Endothelial cell of umbilical vein (primary cell): ENCODE measurements around the gene BAZ1B. TPM values are rescaled to one million over a fixed set of nuclear protein-coding genes. Genes with fewer than 3 reads are reported as not detected.
A peak's percentile ranks its signal among the peaks of the same experiment; 100 is the strongest.

Source experiments
- BruUV-seq: library from RNA; stranded (reverse); fragments of 400-500 nt; replicated peaks from 2 replicates; lab custom pipeline; 2021; lab: Mats Ljungman, UMichigan
- CTCF ChIA-PET: fragments of 300-600, 350-600 bp; sonication (Branson Sonifier 250); formaldehyde crosslinking; loops from one replicate; lab custom pipeline; 2021; ENCODE audit warnings: antibody characterized with exemption, inconsistent platforms; lab: Charles Lee
- POLR2A ChIA-PET: fragments of 300-600, 350-600 bp; sonication (Branson Sonifier 250); formaldehyde crosslinking; loops from one replicate; lab custom pipeline; 2021; ENCODE audit warnings: antibody characterized with exemption, inconsistent platforms; lab: Charles Lee
- DNase-seq: peaks from one replicate; pipeline ENCODE4 v3.0.0-alpha.2; 2011; ENCODE audit warnings: low read depth, low spot score
- FAIRE-seq: peaks from 2 replicates; lab custom pipeline; 2011; peaks lifted over from hg19 to GRCh38; lab: Jason Lieb, UNC
- H2AFZ ChIP-seq: 2 replicates; pipeline ENCODE4 v1.6.0; 2012; ENCODE audit warnings: low read depth, low read length, control low read depth, inconsistent platforms
- H3K27ac ChIP-seq: 2 replicates; pipeline ENCODE4 v1.5.1; 2011; ENCODE audit warnings: low read depth, mild to moderate bottlenecking, control low read depth, low read length, moderate library complexity; ENCODE audit not compliant: insufficient read depth
- H3K27me3 ChIP-seq, 2 experiments: 2 replicates each; pipeline versions ENCODE4 v1.6.0 to v1.6.1; 2011; ENCODE audit warnings: low read length in 2 of 2, mixed read lengths in 1 of 2; ENCODE audit not compliant: control insufficient read depth in 2 of 2, insufficient read depth in 2 of 2
- H3K36me3 ChIP-seq, 2 experiments: 2 replicates in 1 of 2; 3 replicates in 1 of 2; pipeline ENCODE4 v1.5.1; 2011; ENCODE audit warnings: low read length in 2 of 2, mild to moderate bottlenecking in 1 of 2, moderate library complexity in 1 of 2; ENCODE audit not compliant: control insufficient read depth in 2 of 2, insufficient read depth in 2 of 2; ENCODE audit errors: extremely low read depth in 1 of 2
- H3K4me1 ChIP-seq: 3 replicates; pipeline ENCODE4 v1.5.1; 2011; ENCODE audit warnings: mild to moderate bottlenecking, low read length; ENCODE audit not compliant: control insufficient read depth, insufficient read depth; ENCODE audit errors: extremely low read depth
- H3K4me2 ChIP-seq: 2 replicates; pipeline ENCODE4 v1.6.1; 2011; ENCODE audit warnings: low read length, control low read depth, mixed read lengths; ENCODE audit not compliant: insufficient read depth
- H3K4me3 ChIP-seq, 3 experiments: fragments of 200-600 bp in 1 of 3; sonication (generic), shearing (Covaris generic) in 1 of 3; replicated peaks in 1 of 3; 2 replicates each; pipeline ENCODE4 v1.5.1; 2011 to 2016; ENCODE audit warnings: control low read depth in 3 of 3, low read length in 3 of 3, mild to moderate bottlenecking in 2 of 3, inconsistent platforms in 1 of 3, low read depth in 1 of 3, moderate library complexity in 1 of 3; ENCODE audit not compliant: insufficient read depth in 1 of 3
- H3K79me2 ChIP-seq: 2 replicates; pipeline ENCODE4 v1.6.0; 2012; ENCODE audit warnings: low read length, inconsistent platforms; ENCODE audit not compliant: control insufficient read depth, insufficient read depth
- H3K9ac ChIP-seq: replicated peaks from 2 replicates; pipeline ENCODE3; 2011; ENCODE audit warnings: low read length, control low read depth; ENCODE audit not compliant: insufficient read depth; ENCODE audit errors: extremely low read depth
- H3K9me1 ChIP-seq: replicated peaks from 3 replicates; pipeline ENCODE4 v1.6.0; 2011; ENCODE audit warnings: mild to moderate bottlenecking, low read length; ENCODE audit not compliant: control insufficient read depth, insufficient read depth; ENCODE audit errors: extremely low read depth
- H3K9me3 ChIP-seq: replicated peaks from 2 replicates; pipeline ENCODE4 v1.5.1; 2012; ENCODE audit warnings: low read length, inconsistent platforms; ENCODE audit not compliant: control insufficient read depth, insufficient read depth
- H4K20me1 ChIP-seq: replicated peaks from 2 replicates; pipeline ENCODE3; 2011; ENCODE audit warnings: mild to moderate bottlenecking, low read length; ENCODE audit not compliant: control insufficient read depth, insufficient read depth; ENCODE audit errors: extremely low read depth
- CTCF ChIP-seq, 2 donors: IDR thresholded peaks; 1 replicate in 1 of 2; 2 replicates in 1 of 2; pipeline ENCODE4 v1.5.1; 2011; ENCODE audit warnings: low read length in 2 of 2, mild to moderate bottlenecking in 2 of 2, moderate library complexity in 2 of 2, control low read depth in 1 of 2, inconsistent platforms in 1 of 2, low read depth in 1 of 2; ENCODE audit not compliant: insufficient read depth in 1 of 2; ENCODE audit errors: extremely low read depth in 1 of 2
- JUN ChIP-seq: IDR thresholded peaks from 2 replicates; pipeline ENCODE4 v1.6.1; 2011; ENCODE audit warnings: borderline replicate concordance, low read depth; ENCODE audit not compliant: insufficient read length, insufficient read depth
- POLR2A ChIP-seq: IDR thresholded peaks from 2 replicates; pipeline ENCODE4 v1.6.1; 2012; ENCODE audit warnings: low read depth, mild to moderate bottlenecking, control low read depth, low read length
- POLR2AphosphoS5 ChIP-seq: IDR thresholded peaks from 2 replicates; pipeline ENCODE4 v1.6.1; 2012; ENCODE audit warnings: low read depth, mild to moderate bottlenecking, control low read depth, low read length, moderate library complexity; ENCODE audit not compliant: insufficient read depth
- dilution Hi-C: fragments of 300-500 bp; cut with MboI; formaldehyde crosslinking; loops from one replicate; pipeline ENCODE4 v1.15.0; 2019; ENCODE audit warnings: low sequenced_read_pairs; ENCODE audit not compliant: extremely low pct_ligation_motif_present
- intact Hi-C: fragments of 100-400 bp; cut with micrococcal nuclease; formaldehyde crosslinking; loops from one replicate; pipeline ENCODE4 v1.10.0; 2022
- polyA plus RNA-seq, 4 experiments: library from polyadenylated mRNA; depleted of rRNA in 3 of 4; stranded (reverse) in 3 of 4; unstranded in 1 of 4; fragments of >200 nt; gene quantifications; 2 replicates each; pipeline versions ENCODE4 v1.2.1 to v1.2.3, GENCODE V29; 2011 to 2012; ENCODE audit warnings: missing spikeins in 1 of 4
- total RNA-seq: library from RNA; stranded (reverse); gene quantifications from 2 replicates; pipeline ENCODE4 v1.2.3, GENCODE V29; 2021

Gene BAZ1B
- total and polyA plus RNA-seq, 2 donors (not counting 3 experiments of a cell fraction or from before 2014, with no cell fraction given), result 16.2 to 74.7 TPM

DNA sequence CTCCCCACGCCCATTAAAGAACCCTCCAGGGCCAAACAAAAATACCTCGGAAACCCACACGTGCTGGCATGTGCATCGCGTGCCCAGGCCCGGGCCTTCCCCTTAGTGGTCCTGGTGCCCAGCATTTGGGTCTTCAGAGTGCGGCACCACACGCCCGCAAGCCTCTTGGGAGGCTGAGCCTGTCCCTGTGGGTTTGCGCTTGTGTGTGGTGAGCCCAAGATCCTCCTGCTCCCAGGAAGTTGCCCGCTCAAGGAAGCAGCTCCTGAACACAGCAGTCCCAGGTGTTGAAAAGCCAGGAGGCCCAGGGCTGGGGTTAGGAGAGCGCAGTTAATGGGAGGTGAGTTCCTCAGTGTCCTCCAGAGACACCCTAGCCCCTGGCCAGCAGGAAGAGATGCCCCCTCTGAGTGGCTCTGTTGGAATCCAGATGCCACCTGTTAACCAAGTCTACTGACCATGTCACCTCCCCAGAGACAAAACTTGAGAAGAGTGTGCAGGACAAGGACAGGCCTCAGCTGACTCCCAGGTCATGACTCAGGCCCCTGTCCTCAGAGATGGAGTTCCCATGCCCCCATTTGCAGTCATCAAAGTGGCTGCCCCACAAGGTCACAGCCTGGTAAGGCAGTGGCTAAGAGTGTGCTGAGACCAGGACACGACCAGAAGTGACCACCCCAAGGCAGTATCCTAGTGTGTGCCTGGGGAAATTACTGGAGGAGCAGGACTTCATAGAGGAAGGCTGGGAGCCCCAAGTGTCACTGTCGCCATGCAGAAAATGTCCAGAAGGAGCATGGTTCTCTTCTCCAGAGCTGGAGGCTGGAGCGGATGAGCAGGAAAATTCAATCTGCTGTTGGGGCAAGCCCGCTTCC, 83.3 kb downstream of the BAZ1B start:
- no peaks in the 10 kb centered on the region for H3K4me1 ChIP-seq
- H3K79me2 ChIP-seq, result no peaks in the 10 kb centered on the region
- H3K36me3 ChIP-seq, result peaks cover 15 to 27% of the 10 kb centered on the region in 2 experiments
- H2AFZ ChIP-seq, result no peak overlapping the region
- no TSS peak for BruUV-seq
- dilution Hi-C loops, result no loop called here
- no peak for TF ChIP-seq POLR2A
- no peak for TF ChIP-seq JUN
- TF ChIP-seq POLR2AphosphoS5, result peak; percentile 15
- TF ChIP-seq CTCF (IDR thresholded peaks at IDR 0.05; ENCODE audit: extremely low read depth in 1 of 2, insufficient read depth in 1 of 2, low read depth in 1 of 2, low read length in 2 of 2), result no peak
- no peaks in the 10 kb centered on the region for H3K9me3 ChIP-seq
- no peak overlapping the region for H3K4me2 ChIP-seq
- H3K4me3 ChIP-seq, result no peak overlapping the region
- POLR2A ChIA-PET, result interaction anchor here (0.7 kb wide), 1 partner anchor 121 kb away, joined by 3 read pairs; no protein-coding TSS in a partner anchor
- no peaks in the 10 kb centered on the region for H4K20me1 ChIP-seq
- CTCF ChIA-PET, result interaction anchor here (1.0 to 2.0 kb wide), 4 partner anchors 13 to 115 kb away, joined by 3 to 7 read pairs (median 5); no protein-coding TSS in a partner anchor
- peaks cover 0 to 2% of the 10 kb centered on the region in 2 experiments for H3K27me3 ChIP-seq
- intact Hi-C loops, result loop anchor here (5.0 kb wide), 1 partner anchor 116 kb away; no protein-coding TSS in a partner anchor
- no peak overlapping the region for H3K9ac ChIP-seq
- DNase-seq (no peak), FAIRE-seq (no peak)
- no peaks in the 10 kb centered on the region for H3K9me1 ChIP-seq
- H3K27ac ChIP-seq, result no peak overlapping the region
